ENCODE measurements around the gene HMGB4. TPM values are rescaled to one million over a fixed set of nuclear protein-coding genes. Genes with fewer than 3 reads are reported as not detected.

HMGB4 gene
- total RNA-seq, 1 donor from 2014 or later: not detected

- TF ChIP-seq POLR2AphosphoS5 (IDR thresholded peaks at IDR 0.05; ENCODE audit: insufficient read depth in 1 of 2, low read depth in 1 of 2): no peak
- TF ChIP-seq POLR2A (IDR thresholded peaks at IDR 0.05): no peak
- TF ChIP-seq, protein P1, sequence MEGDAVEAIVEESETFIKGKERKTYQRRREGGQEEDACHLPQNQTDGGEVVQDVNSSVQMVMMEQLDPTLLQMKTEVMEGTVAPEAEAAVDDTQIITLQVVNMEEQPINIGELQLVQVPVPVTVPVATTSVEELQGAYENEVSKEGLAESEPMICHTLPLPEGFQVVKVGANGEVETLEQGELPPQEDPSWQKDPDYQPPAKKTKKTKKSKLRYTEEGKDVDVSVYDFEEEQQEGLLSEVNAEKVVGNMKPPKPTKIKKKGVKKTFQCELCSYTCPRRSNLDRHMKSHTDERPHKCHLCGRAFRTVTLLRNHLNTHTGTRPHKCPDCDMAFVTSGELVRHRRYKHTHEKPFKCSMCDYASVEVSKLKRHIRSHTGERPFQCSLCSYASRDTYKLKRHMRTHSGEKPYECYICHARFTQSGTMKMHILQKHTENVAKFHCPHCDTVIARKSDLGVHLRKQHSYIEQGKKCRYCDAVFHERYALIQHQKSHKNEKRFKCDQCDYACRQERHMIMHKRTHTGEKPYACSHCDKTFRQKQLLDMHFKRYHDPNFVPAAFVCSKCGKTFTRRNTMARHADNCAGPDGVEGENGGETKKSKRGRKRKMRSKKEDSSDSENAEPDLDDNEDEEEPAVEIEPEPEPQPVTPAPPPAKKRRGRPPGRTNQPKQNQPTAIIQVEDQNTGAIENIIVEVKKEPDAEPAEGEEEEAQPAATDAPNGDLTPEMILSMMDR (IDR thresholded peaks at IDR 0.05): no peak
- Histone ChIP-seq H3K27ac (no peak overlapping the region), H3K9me3 (no peaks in the 10 kb centered on the region), H3K4me1 (no peaks in the 10 kb centered on the region), H3K4me3 (no peak overlapping the region), H3K27me3 (no peaks in the 10 kb centered on the region), H3K36me3 (no peaks in the 10 kb centered on the region)
- no peak for DNase-seq (ENCODE audit: extremely low spot score in 2 of 2)
- intact Hi-C loops (cut with DNase I): no loop called here
These were observed 9.8 kb upstream of the HMGB4 start for GRCh38 chr1:33854091-33854490.

- Histone ChIP-seq H3K36me3 (no peaks in the 10 kb centered on the region), H3K4me1 (no peaks in the 10 kb centered on the region), H3K27ac (no peak overlapping the region), H3K4me3 (no peak overlapping the region), H3K27me3 (no peaks in the 10 kb centered on the region), H3K9me3 (no peaks in the 10 kb centered on the region)
- TF ChIP-seq, protein P1 (IDR thresholded peaks at IDR 0.05): no peak
- no peak for TF ChIP-seq POLR2A (IDR thresholded peaks at IDR 0.05)
- no peak for TF ChIP-seq POLR2AphosphoS5 (IDR thresholded peaks at IDR 0.05; ENCODE audit: insufficient read depth in 1 of 2, low read depth in 1 of 2)
- intact Hi-C loops (cut with DNase I): no loop called here
- DNase-seq (ENCODE audit: extremely low spot score in 2 of 2): no peak
These were observed 3.2 kb upstream of the HMGB4 start for GRCh38 chr1:33860671-33861070.

GRCh38 chr1:33864460-33865389, 846 bp downstream of the HMGB4 start:
- Histone ChIP-seq H3K27me3 (no peaks in the 10 kb centered on the region), H3K4me1 (no peaks in the 10 kb centered on the region), H3K27ac (no peak overlapping the region), H3K36me3 (no peaks in the 10 kb centered on the region), H3K9me3 (no peaks in the 10 kb centered on the region), H3K4me3 (no peak overlapping the region)
- TF ChIP-seq POLR2A (IDR thresholded peaks at IDR 0.05): no peak
- no peak for DNase-seq (ENCODE audit: extremely low spot score in 2 of 2)
- intact Hi-C loops (cut with DNase I): no loop called here

GRCh38 chr1:33866281-33866680, 2.4 kb downstream of the HMGB4 start:
- no peak for DNase-seq (ENCODE audit: extremely low spot score in 2 of 2)
- no peaks in the 10 kb centered on the region for H3K27me3 ChIP-seq
- intact Hi-C loops (cut with DNase I): no loop called here
- no peak overlapping the region for H3K27ac ChIP-seq
- no peak overlapping the region for H3K4me3 ChIP-seq
- H3K36me3 ChIP-seq: no peaks in the 10 kb centered on the region
- no peaks in the 10 kb centered on the region for H3K4me1 ChIP-seq
- TF ChIP-seq POLR2A (IDR thresholded peaks at IDR 0.05) (no peak), POLR2AphosphoS5 (IDR thresholded peaks at IDR 0.05; ENCODE audit: insufficient read depth in 1 of 2, low read depth in 1 of 2) (no peak)
- TF ChIP-seq, protein P1 (IDR thresholded peaks at IDR 0.05): no peak
- no peaks in the 10 kb centered on the region for H3K9me3 ChIP-seq

GRCh38 chr1:33867684-33868083, 3.8 kb downstream of the HMGB4 start:
- no peak overlapping the region for H3K4me3 ChIP-seq
- TF ChIP-seq, protein P1 (IDR thresholded peaks at IDR 0.05): no peak
- TF ChIP-seq POLR2A (IDR thresholded peaks at IDR 0.05): no peak
- no peaks in the 10 kb centered on the region for H3K9me3 ChIP-seq
- no peaks in the 10 kb centered on the region for H3K27me3 ChIP-seq
- no peaks in the 10 kb centered on the region for H3K4me1 ChIP-seq
- no peak for DNase-seq (ENCODE audit: extremely low spot score in 2 of 2)
- H3K36me3 ChIP-seq: no peaks in the 10 kb centered on the region
- H3K27ac ChIP-seq: no peak overlapping the region
- intact Hi-C loops (cut with DNase I): no loop called here

Data from vagina (tissue), 2 donors.